HG03060 (cell line): ENCODE measurements around the gene ATP2A3.

ENCODE experiments used
- ATAC-seq: cut with Tn5 transposase; IDR thresholded peaks from one replicate; pipeline ENCODE4 v1.9.1; 2021; ENCODE audit warnings: low read depth, moderate number of reproducible peaks; ENCODE audit not compliant: unreplicated experiment

ATP2A3 gene

GRCh38 chr17:3935825-3936355, 28.3 kb downstream of the ATP2A3 start:
- ATAC-seq: no peak

GRCh38 chr17:3935140-3935542, 29.1 kb downstream of the ATP2A3 start:
- ATAC-seq: no peak

GRCh38 chr17:3929764-3930163, 34.5 kb downstream of the ATP2A3 start:
- no peak for ATAC-seq

- no peak for ATAC-seq
These were observed 35.1 kb downstream of the ATP2A3 start for GRCh38 chr17:3929181-3929580.

- ATAC-seq: no peak
These were observed 35.8 kb downstream of the ATP2A3 start for GRCh38 chr17:3928406-3928805.

GRCh38 chr17:3927628-3928340, 36.5 kb downstream of the ATP2A3 start:
- no peak for ATAC-seq

- no peak for ATAC-seq
These were observed 37.2 kb downstream of the ATP2A3 start for GRCh38 chr17:3926860-3927627.

GRCh38 chr17:3925684-3926485, 38.4 kb downstream of the ATP2A3 start:
- no peak for ATAC-seq

GRCh38 chr17:3924512-3925350, 39.5 kb downstream of the ATP2A3 start:
- no peak for ATAC-seq

- no peak for ATAC-seq
These were observed 40.6 kb downstream of the ATP2A3 start for GRCh38 chr17:3923466-3924190.

GRCh38 chr17:3922765-3923164, 41.5 kb downstream of the ATP2A3 start:
- ATAC-seq: no peak

GRCh38 chr17:3921502-3922319, 42.5 kb downstream of the ATP2A3 start:
- no peak for ATAC-seq

GRCh38 chr17:3921006-3921405, 43.2 kb downstream of the ATP2A3 start:
- no peak for ATAC-seq

GRCh38 chr17:3919123-3919624, 45.1 kb downstream of the ATP2A3 start:
- ATAC-seq: no peak

GRCh38 chr17:3918372-3919122, 45.7 kb downstream of the ATP2A3 start:
- ATAC-seq: no peak

- ATAC-seq: no peak
These were observed 46.8 kb downstream of the ATP2A3 start for GRCh38 chr17:3917391-3917931.

- ATAC-seq: no peak
These were observed 47.4 kb downstream of the ATP2A3 start for GRCh38 chr17:3916825-3917224.
